HEK293 (cell line): ENCODE data around the gene OR2V1.

ENCODE experiments used
- CTCF ChIA-PET: fragments of 350-600 bp; formaldehyde crosslinking; extraction: SDS; loops from one replicate; lab custom pipeline; 2021; ENCODE audit warnings: antibody characterized with exemption; lab: Yijun Ruan, JAX
- POLR2A ChIA-PET: fragments of 300-600 bp; formaldehyde crosslinking; extraction: SDS; loops from one replicate; lab custom pipeline; 2020; ENCODE audit warnings: antibody characterized with exemption, inconsistent platforms; lab: Yijun Ruan, JAX
- H3K27ac ChIP-seq: fragments of 200-500 bp; sonication (Bioruptor generic); 2 replicates; pipeline ENCODE4 v1.5.1; 2014; ENCODE audit warnings: low read depth, low read length, control low read depth, inconsistent platforms; ENCODE audit errors: extremely low read depth
- H3K36me3 ChIP-seq, 2 experiments: fragments of 200-500 bp in 1 of 2; sonication (Bioruptor generic) in 1 of 2; 1 replicate in 1 of 2; 2 replicates in 1 of 2; pipeline ENCODE4 v1.5.1; 2014 to 2017; ENCODE audit warnings: inconsistent platforms in 2 of 2, low read length in 2 of 2; ENCODE audit not compliant: control insufficient read depth in 2 of 2, insufficient read depth in 1 of 2
- H3K4me1 ChIP-seq: fragments of 200-500 bp; sonication (Bioruptor generic); 2 replicates; pipeline ENCODE4 v1.5.1; 2014; ENCODE audit warnings: mild to moderate bottlenecking, low read length, inconsistent platforms; ENCODE audit not compliant: control insufficient read depth, insufficient read depth
- H3K4me3 ChIP-seq: 2 replicates; pipeline ENCODE4 v1.5.1; 2011; ENCODE audit warnings: low read depth, mild to moderate bottlenecking, control low read depth, low read length, moderate library complexity
- H3K9me3 ChIP-seq: fragments of 200-500 bp; sonication (Bioruptor generic); 2 replicates; pipeline ENCODE4 v1.5.1; 2014; ENCODE audit warnings: low read depth, low read length, inconsistent platforms; ENCODE audit not compliant: control insufficient read depth, insufficient read depth
- BCL11B ChIP-seq: fragments of 450-650 bp; formaldehyde crosslinking; IDR thresholded peaks from 2 replicates; pipeline ENCODE4 v1.5.1; 2016; ENCODE audit warnings: low read depth, missing biosample characterization, missing genetic modification characterization
- CTCF ChIP-seq: fragments of 450-650 bp; formaldehyde crosslinking; IDR thresholded peaks from 2 replicates; pipeline ENCODE4 v1.5.1; 2016; ENCODE audit warnings: missing biosample characterization, missing genetic modification characterization
- GLI4 ChIP-seq: fragments of 450-650 bp; formaldehyde crosslinking; IDR thresholded peaks from 2 replicates; pipeline ENCODE4 v1.5.1; 2016; ENCODE audit warnings: missing biosample characterization, missing genetic modification characterization
- KLF1 ChIP-seq: fragments of 450-650 bp; formaldehyde crosslinking; IDR thresholded peaks from 2 replicates; pipeline ENCODE4 v1.5.1; 2016; ENCODE audit warnings: missing biosample characterization, missing genetic modification characterization
- PBX3 ChIP-seq: sonication (generic); formaldehyde crosslinking; IDR thresholded peaks from 2 replicates; pipeline ENCODE4 v1.8.1; 2022; ENCODE audit warnings: mild to moderate bottlenecking, moderate library complexity, missing genetic modification reagents
- SCRT1 ChIP-seq: fragments of 450-650 bp; formaldehyde crosslinking; IDR thresholded peaks from 2 replicates; pipeline ENCODE4 v1.5.1; 2016; ENCODE audit warnings: missing biosample characterization, missing genetic modification characterization, borderline replicate concordance
- SCRT2 ChIP-seq: fragments of 450-650 bp; formaldehyde crosslinking; IDR thresholded peaks from 2 replicates; pipeline ENCODE4 v1.5.1; 2016; ENCODE audit warnings: missing biosample characterization, missing genetic modification characterization
- SP7 ChIP-seq: fragments of 450-650 bp; formaldehyde crosslinking; IDR thresholded peaks from 2 replicates; pipeline ENCODE4 v1.5.1; 2016; ENCODE audit warnings: missing biosample characterization, missing genetic modification characterization
- YY1 ChIP-seq: fragments of 450-650 bp; formaldehyde crosslinking; IDR thresholded peaks from 2 replicates; pipeline ENCODE4 v1.5.1; 2018; ENCODE audit warnings: missing biosample characterization, missing genetic modification characterization
- ZBTB49 ChIP-seq: fragments of 450-650 bp; formaldehyde crosslinking; IDR thresholded peaks from 2 replicates; pipeline ENCODE4 v1.5.1; 2016; ENCODE audit warnings: missing biosample characterization, missing genetic modification characterization, low read depth
- ZFP37 ChIP-seq: fragments of 450-650 bp; formaldehyde crosslinking; IDR thresholded peaks from 2 replicates; pipeline ENCODE4 v1.5.1; 2016; ENCODE audit warnings: missing biosample characterization, missing genetic modification characterization
- ZFP41 ChIP-seq: fragments of 450-650 bp; formaldehyde crosslinking; IDR thresholded peaks from 2 replicates; pipeline ENCODE4 v1.5.1; 2016; ENCODE audit warnings: missing biosample characterization, missing genetic modification characterization, borderline replicate concordance
- ZFP69B ChIP-seq: fragments of 450-650 bp; formaldehyde crosslinking; IDR thresholded peaks from 2 replicates; pipeline ENCODE4 v1.5.1; 2016; ENCODE audit warnings: missing biosample characterization, missing genetic modification characterization
- ZIC2 ChIP-seq: fragments of 450-650 bp; formaldehyde crosslinking; IDR thresholded peaks from 2 replicates; pipeline ENCODE4 v1.5.1; 2016; ENCODE audit warnings: missing biosample characterization, missing genetic modification characterization
- ZNF146 ChIP-seq: fragments of 450-650 bp; formaldehyde crosslinking; IDR thresholded peaks from 2 replicates; pipeline ENCODE4 v1.5.1; 2016; ENCODE audit warnings: missing biosample characterization, missing genetic modification characterization
- ZNF202 ChIP-seq: fragments of 450-650 bp; formaldehyde crosslinking; IDR thresholded peaks from 2 replicates; pipeline ENCODE4 v1.5.1; 2016; ENCODE audit warnings: missing biosample characterization, missing genetic modification characterization, borderline replicate concordance
- ZNF473 ChIP-seq: fragments of 450-650 bp; formaldehyde crosslinking; IDR thresholded peaks from 2 replicates; pipeline ENCODE4 v1.5.1; 2017; ENCODE audit warnings: missing biosample characterization, missing genetic modification characterization
- ZNF585B ChIP-seq: fragments of 450-650 bp; formaldehyde crosslinking; IDR thresholded peaks from 2 replicates; pipeline ENCODE4 v1.5.1; 2016; ENCODE audit warnings: missing biosample characterization, missing genetic modification characterization
- ZNF624 ChIP-seq: fragments of 450-650 bp; formaldehyde crosslinking; IDR thresholded peaks from 2 replicates; pipeline ENCODE4 v1.5.1; 2017; ENCODE audit warnings: missing biosample characterization, missing genetic modification characterization
- ZNF777 ChIP-seq: fragments of 450-650 bp; formaldehyde crosslinking; IDR thresholded peaks from 2 replicates; pipeline ENCODE4 v1.5.1; 2017; ENCODE audit warnings: missing biosample characterization, missing genetic modification characterization, borderline replicate concordance
- ZNF792 ChIP-seq: fragments of 450-650 bp; formaldehyde crosslinking; IDR thresholded peaks from 2 replicates; pipeline ENCODE4 v1.5.1; 2016; ENCODE audit warnings: missing biosample characterization, missing genetic modification characterization
- ZXDB ChIP-seq: fragments of 450-650 bp; formaldehyde crosslinking; IDR thresholded peaks from 2 replicates; pipeline ENCODE4 v1.5.1; 2016; ENCODE audit warnings: missing biosample characterization, missing genetic modification characterization

Gene OR2V1

GRCh38 chr5:181173420-181174342, 42.7 kb upstream of the OR2V1 start (continued):
- TF ChIP-seq ZFP41 (tag by site-specific recombination) (no peak), ZFP69B (tag by site-specific recombination) (peak; percentile 74; the same call in 1 of the 2 replicates), BCL11B (tag by site-specific recombination) (peak; percentile 98), PBX3 (CRISPR knock-in tag) (no peak), ZBTB49 (tag by site-specific recombination) (no peak), KLF1 (peak; percentile 61), SP7 (peak; percentile 92), ZFP37 (peak; percentile 93), ZNF792 (tag by site-specific recombination) (no peak; the same call in 1 of the 2 replicates)

GRCh38 chr5:181173027-181173419, 42.1 kb upstream of the OR2V1 start:
- no peaks in the 10 kb centered on the region for H3K36me3 ChIP-seq
- no peaks in the 10 kb centered on the region for H3K9me3 ChIP-seq
- peak overlapping the region; percentile 40 for H3K4me3 ChIP-seq
- no peak for TF ChIP-seq ZNF473 (tag by site-specific recombination)
- TF ChIP-seq ZNF146 (tag by site-specific recombination) = 0 out of 2 replicates have a peak, but pooled peaks have one; percentile 13
- TF ChIP-seq SCRT2 (tag by site-specific recombination) = peak; percentile 77
- TF ChIP-seq ZNF585B (tag by site-specific recombination) = no peak
- 0 out of 2 replicates have a peak, but pooled peaks have one; percentile 47 for TF ChIP-seq ZIC2 (tag by site-specific recombination)
- peak; percentile 24; the same call in 1 of the 2 replicates for TF ChIP-seq YY1
- TF ChIP-seq SCRT1 (tag by site-specific recombination) = 0 out of 2 replicates have a peak, but pooled peaks have one; percentile 30
- TF ChIP-seq ZNF777 (tag by site-specific recombination) = 0 out of 2 replicates have a peak, but pooled peaks have one; percentile 36
- peak; percentile 71; the same call in 1 of the 2 replicates for TF ChIP-seq CTCF
- TF ChIP-seq ZNF202 = no peak
- peak; percentile 86 for TF ChIP-seq ZXDB (tag by site-specific recombination)
- TF ChIP-seq GLI4 (tag by site-specific recombination) = no peak
- no peak for TF ChIP-seq ZNF792 (tag by site-specific recombination)
- no peak for TF ChIP-seq ZNF624 (tag by site-specific recombination)
- TF ChIP-seq, all 188 proteins: peak for 8
- CTCF ChIA-PET = interaction anchor here (0.6 to 4.3 kb wide), 10 partner anchors 9 to 304 kb away, joined by 3 to 23 read pairs (median 3); no protein-coding TSS in a partner anchor
- H3K27ac ChIP-seq = peak overlapping the region; percentile 67
- H3K4me1 ChIP-seq = peaks cover 6% of the 10 kb centered on the region; the same call in 1 of the 2 replicates
- POLR2A ChIA-PET = interaction anchor here (1.5 to 2.1 kb wide), 6 partner anchors 12 to 51 kb away, joined by 5 to 9 read pairs (median 7); partner anchors contain the start of gene TRIM41
